HepG2 (cell line): Measurements from ENCODE around the gene BATF2. TPM values are rescaled to one million over a fixed set of nuclear protein-coding genes. Genes with fewer than 3 reads are reported as not detected.

Experiments used
- AGO2 ChIP-seq: fragments of 200-400 bp; formaldehyde crosslinking; optimal IDR thresholded peaks from 2 replicates; pipeline ENCODE3; 2017; ENCODE audit warnings: mild to moderate bottlenecking, low read depth, low read length, moderate library complexity
- ARNT2 ChIP-seq: sonication (generic); formaldehyde crosslinking; IDR thresholded peaks from 2 replicates; pipeline ENCODE4 v1.8.0; 2022; ENCODE audit warnings: mild to moderate bottlenecking, low read depth, missing genetic modification reagents, moderate library complexity
- ARNTL ChIP-seq: sonication (generic); formaldehyde crosslinking; IDR thresholded peaks from 2 replicates; pipeline ENCODE4 v1.4.0; 2020; ENCODE audit warnings: mild to moderate bottlenecking, missing genetic modification reagents
- BCL6 ChIP-seq: IDR thresholded peaks from 2 replicates; pipeline ENCODE4 v1.6.1; 2016; ENCODE audit warnings: missing genetic modification reagents, missing compliant biosample characterization
- BHLHE40 ChIP-seq: IDR thresholded peaks from 2 replicates; pipeline ENCODE4 v1.6.1; 2011; ENCODE audit warnings: low read length, improper control_type of control experiment
- HNRNPLL ChIP-seq: fragments of 200-400 bp; formaldehyde crosslinking; IDR thresholded peaks from 2 replicates; pipeline ENCODE4 v1.6.1; 2017; ENCODE audit warnings: mild to moderate bottlenecking, low read depth, low read length; ENCODE audit not compliant: poor library complexity, severe bottlenecking
- KMT2A ChIP-seq: sonication (generic); formaldehyde crosslinking; IDR thresholded peaks from 2 replicates; pipeline ENCODE4 v1.4.0; 2020; ENCODE audit warnings: missing genetic modification reagents
- NFKB2 ChIP-seq: sonication (generic); formaldehyde crosslinking; IDR thresholded peaks from 2 replicates; pipeline ENCODE4 v1.4.0; 2020; ENCODE audit warnings: missing genetic modification reagents, borderline replicate concordance
- RELA ChIP-seq: sonication (generic); formaldehyde crosslinking; IDR thresholded peaks from 2 replicates; pipeline ENCODE4 v1.4.0; 2020; ENCODE audit warnings: missing genetic modification reagents
- SAFB2 ChIP-seq: sonication (generic); formaldehyde crosslinking; IDR thresholded peaks from 2 replicates; pipeline ENCODE4 v1.5.1; 2020; ENCODE audit warnings: missing genetic modification reagents, low read depth, mild to moderate bottlenecking, borderline replicate concordance
- SOX13 ChIP-seq, 3 experiments: fragments of 450-650 bp in 1 of 3; sonication (generic) in 1 of 3; formaldehyde crosslinking in 1 of 3; IDR thresholded peaks in 2 of 3; conservative IDR thresholded peaks in 1 of 3; 2 replicates each; pipeline versions ENCODE4 v1.5.0 to v1.6.1; 2016 to 2020; ENCODE audit warnings: antibody characterized with exemption in 1 of 3, mild to moderate bottlenecking in 1 of 3, missing compliant biosample characterization in 1 of 3, missing genetic modification reagents in 1 of 3, moderate library complexity in 1 of 3
- U2AF2 ChIP-seq: fragments of 200-400 bp; formaldehyde crosslinking; IDR thresholded peaks from 2 replicates; pipeline ENCODE4 v1.6.1; 2017; ENCODE audit warnings: low read depth, mild to moderate bottlenecking, low read length
- ZFAT ChIP-seq: sonication (generic); formaldehyde crosslinking; conservative IDR thresholded peaks from 2 replicates; pipeline ENCODE4 v1.8.1; 2023; ENCODE audit warnings: missing genetic modification reagents, inconsistent platforms
- ZFP41 ChIP-seq: sonication (generic); formaldehyde crosslinking; IDR thresholded peaks from 2 replicates; pipeline ENCODE4 v1.4.0; 2020; ENCODE audit warnings: mild to moderate bottlenecking, missing genetic modification reagents, borderline replicate concordance
- ZIK1 ChIP-seq: sonication (generic); formaldehyde crosslinking; IDR thresholded peaks from 2 replicates; pipeline ENCODE4 v1.5.0; 2020; ENCODE audit warnings: mild to moderate bottlenecking, low read depth, missing genetic modification reagents, borderline replicate concordance
- ZMYM3 ChIP-seq: sonication (generic); formaldehyde crosslinking; IDR thresholded peaks from 2 replicates; pipeline ENCODE4 v1.5.1; 2020; ENCODE audit warnings: mild to moderate bottlenecking, missing genetic modification reagents
- ZNF205 ChIP-seq: IDR thresholded peaks from 2 replicates; pipeline ENCODE4 v1.6.1; 2018; ENCODE audit warnings: missing biosample characterization, missing genetic modification reagents
- ZNF550 ChIP-seq: sonication (generic); formaldehyde crosslinking; IDR thresholded peaks from 2 replicates; pipeline ENCODE4 v1.4.0; 2020; ENCODE audit warnings: mild to moderate bottlenecking, missing genetic modification reagents, borderline replicate concordance
- ZNF616 ChIP-seq: sonication (generic); formaldehyde crosslinking; IDR thresholded peaks from 2 replicates; pipeline ENCODE4 v1.5.0; 2020; ENCODE audit warnings: low read depth, mild to moderate bottlenecking, missing genetic modification reagents
- ZNF652 ChIP-seq: IDR thresholded peaks from 2 replicates; pipeline ENCODE4 v1.6.1; 2016; ENCODE audit warnings: low read depth, borderline replicate concordance
- ZNF878 ChIP-seq: sonication (generic); formaldehyde crosslinking; IDR thresholded peaks from 2 replicates; pipeline ENCODE4 v1.8.1; 2023; ENCODE audit warnings: mild to moderate bottlenecking, missing genetic modification reagents, moderate library complexity
- polyA plus RNA-seq, 8 experiments: library from polyadenylated mRNA; depleted of rRNA in 3 of 8; stranded (reverse) in 7 of 8; unstranded in 1 of 8; fragments of >200 nt; fragmentation: Illumina TruSeq in 4 of 8; extraction: Trizol in 4 of 8; gene quantifications; 2 replicates each; pipeline versions ENCODE4 v1.2.1 to v1.2.3, GENCODE V29; 2011 to 2016; ENCODE audit warnings: low read depth in 4 of 8, missing spikeins in 1 of 8, mixed read lengths in 1 of 8; ENCODE audit not compliant: insufficient read depth in 1 of 8
- total RNA-seq, 5 experiments: library from RNA; depleted of rRNA; stranded (reverse); fragments of >200 nt; fragmentation: Illumina TruSeq; extraction: Trizol; gene quantifications; 2 replicates each; pipeline ENCODE4 v1.2.3, GENCODE V29; 2016; ENCODE audit warnings: low read depth in 1 of 5
- TF ChIP-seq, protein P1 (sequence below): sonication (generic); formaldehyde crosslinking; IDR thresholded peaks from 2 replicates; pipeline ENCODE4 v1.4.0; 2020; ENCODE audit warnings: mild to moderate bottlenecking, missing genetic modification reagents
- TF ChIP-seq, protein P2 (sequence below): sonication (generic); formaldehyde crosslinking; IDR thresholded peaks from 2 replicates; pipeline ENCODE4 v1.5.1; 2020; ENCODE audit warnings: missing genetic modification reagents, mild to moderate bottlenecking, borderline replicate concordance
- TF ChIP-seq, protein P3 (sequence below): sonication (generic); formaldehyde crosslinking; IDR thresholded peaks from 2 replicates; pipeline ENCODE4 v1.4.0; 2020; ENCODE audit warnings: missing genetic modification reagents
- TF ChIP-seq, protein P4 (sequence below): sonication (generic); formaldehyde crosslinking; IDR thresholded peaks from 2 replicates; pipeline ENCODE4 v1.5.0; 2020; ENCODE audit warnings: mild to moderate bottlenecking, low read depth, missing genetic modification reagents, borderline replicate concordance

BATF2 gene
- total and polyA plus RNA-seq, 2 of the 13 experiments (the other 11 are each of a cell fraction or from before 2014, with no cell fraction given), result 2.8 to 3.9 TPM

DNA sequence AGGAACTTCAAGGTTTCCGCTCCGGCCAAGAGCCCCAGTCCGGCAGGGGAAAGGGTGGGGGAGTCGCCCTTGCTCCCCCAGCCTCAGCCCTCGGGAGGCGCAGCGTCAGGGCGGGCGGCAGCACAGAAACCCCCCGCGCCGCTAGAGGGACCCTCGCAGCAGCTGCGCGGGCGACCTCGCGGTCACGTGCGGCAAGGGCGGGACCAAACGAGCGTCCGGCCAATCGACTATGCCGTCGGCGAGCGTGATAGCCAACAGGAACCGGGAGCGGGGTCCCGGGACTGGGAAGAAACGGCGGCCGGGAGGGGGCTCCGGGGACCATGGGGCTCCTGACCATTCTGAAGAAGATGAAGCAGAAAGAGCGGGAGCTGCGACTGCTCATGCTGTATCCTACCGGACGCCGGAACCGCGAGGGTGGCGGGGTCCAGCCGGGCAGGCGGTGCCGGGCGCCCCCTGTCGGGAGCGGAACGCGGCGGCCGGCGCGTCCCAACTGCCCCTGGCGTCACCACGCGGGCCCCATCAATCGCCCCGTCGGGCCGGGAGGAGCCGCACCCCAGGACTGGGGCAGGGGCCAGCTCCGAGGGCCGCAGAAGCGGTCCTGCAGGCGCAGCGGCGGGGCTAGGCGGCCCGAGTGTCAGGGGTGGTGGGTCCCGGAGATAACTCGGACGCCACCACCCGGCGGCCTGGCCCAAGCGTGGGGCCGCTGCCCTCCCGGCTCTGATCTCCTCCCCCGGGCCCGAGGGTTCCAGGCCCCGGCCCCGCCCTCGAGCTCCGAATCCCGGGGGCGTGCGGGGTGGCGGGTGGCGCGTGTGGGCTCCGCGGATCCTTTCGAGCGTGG lies 17.3 kb upstream of the BATF2 start, which contains the start of gene ARL2 (continued):
- TF ChIP-seq, protein P1, sequence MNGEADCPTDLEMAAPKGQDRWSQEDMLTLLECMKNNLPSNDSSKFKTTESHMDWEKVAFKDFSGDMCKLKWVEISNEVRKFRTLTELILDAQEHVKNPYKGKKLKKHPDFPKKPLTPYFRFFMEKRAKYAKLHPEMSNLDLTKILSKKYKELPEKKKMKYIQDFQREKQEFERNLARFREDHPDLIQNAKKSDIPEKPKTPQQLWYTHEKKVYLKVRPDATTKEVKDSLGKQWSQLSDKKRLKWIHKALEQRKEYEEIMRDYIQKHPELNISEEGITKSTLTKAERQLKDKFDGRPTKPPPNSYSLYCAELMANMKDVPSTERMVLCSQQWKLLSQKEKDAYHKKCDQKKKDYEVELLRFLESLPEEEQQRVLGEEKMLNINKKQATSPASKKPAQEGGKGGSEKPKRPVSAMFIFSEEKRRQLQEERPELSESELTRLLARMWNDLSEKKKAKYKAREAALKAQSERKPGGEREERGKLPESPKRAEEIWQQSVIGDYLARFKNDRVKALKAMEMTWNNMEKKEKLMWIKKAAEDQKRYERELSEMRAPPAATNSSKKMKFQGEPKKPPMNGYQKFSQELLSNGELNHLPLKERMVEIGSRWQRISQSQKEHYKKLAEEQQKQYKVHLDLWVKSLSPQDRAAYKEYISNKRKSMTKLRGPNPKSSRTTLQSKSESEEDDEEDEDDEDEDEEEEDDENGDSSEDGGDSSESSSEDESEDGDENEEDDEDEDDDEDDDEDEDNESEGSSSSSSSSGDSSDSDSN (CRISPR knock-in tag), result peak; percentile 51
- TF ChIP-seq ZMYM3 (CRISPR knock-in tag) (no peak), RELA (no peak), SOX13 (IDR thresholded peaks at IDR 0.05) (no peak), SOX13 (CRISPR knock-in tag; conservative IDR thresholded peaks at IDR 0.05 in 1 of 2, IDR thresholded peaks at IDR 0.05 in 1 of 2) (no peak; a peak in 1 of 4 replicates), ARNT2 (CRISPR knock-in tag) (no peak; the same call in 1 of the 2 replicates), ARNTL (CRISPR knock-in tag) (peak; percentile 96), BHLHE40 (peak; percentile 97), ZFAT (peak; percentile 35; the same call in 1 of the 2 replicates), HNRNPLL (peak; percentile 55), KMT2A (CRISPR knock-in tag) (no peak), NFKB2 (CRISPR knock-in tag) (peak; percentile 81; the same call in 1 of the 2 replicates), ZNF550 (CRISPR knock-in tag) (no peak), AGO2 (peak; percentile 47), ZNF652 (CRISPR knock-in tag) (no peak), ZNF616 (CRISPR knock-in tag) (0 out of 2 replicates have a peak, but pooled peaks have one; percentile 4), ZIK1 (CRISPR knock-in tag) (no peak), ZFP41 (no peak), U2AF2 (no peak), ZNF878 (CRISPR knock-in tag) (peak; percentile 72; the same call in 1 of the 2 replicates), SAFB2 (CRISPR knock-in tag) (peak; percentile 59; the same call in 1 of the 2 replicates), BCL6 (CRISPR knock-in tag) (0 out of 2 replicates have a peak, but pooled peaks have one; percentile 32), ZNF205 (CRISPR knock-in tag) (0 out of 2 replicates have a peak, but pooled peaks have one; percentile 6)
- TF ChIP-seq, protein P2, sequence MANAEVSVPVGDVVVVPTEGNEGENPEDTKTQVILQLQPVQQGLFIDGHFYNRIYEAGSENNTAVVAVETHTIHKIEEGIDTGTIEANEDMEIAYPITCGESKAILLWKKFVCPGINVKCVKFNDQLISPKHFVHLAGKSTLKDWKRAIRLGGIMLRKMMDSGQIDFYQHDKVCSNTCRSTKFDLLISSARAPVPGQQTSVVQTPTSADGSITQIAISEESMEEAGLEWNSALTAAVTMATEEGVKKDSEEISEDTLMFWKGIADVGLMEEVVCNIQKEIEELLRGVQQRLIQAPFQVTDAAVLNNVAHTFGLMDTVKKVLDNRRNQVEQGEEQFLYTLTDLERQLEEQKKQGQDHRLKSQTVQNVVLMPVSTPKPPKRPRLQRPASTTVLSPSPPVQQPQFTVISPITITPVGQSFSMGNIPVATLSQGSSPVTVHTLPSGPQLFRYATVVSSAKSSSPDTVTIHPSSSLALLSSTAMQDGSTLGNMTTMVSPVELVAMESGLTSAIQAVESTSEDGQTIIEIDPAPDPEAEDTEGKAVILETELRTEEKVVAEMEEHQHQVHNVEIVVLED (CRISPR knock-in tag), result peak; percentile 69
- TF ChIP-seq, protein P3, sequence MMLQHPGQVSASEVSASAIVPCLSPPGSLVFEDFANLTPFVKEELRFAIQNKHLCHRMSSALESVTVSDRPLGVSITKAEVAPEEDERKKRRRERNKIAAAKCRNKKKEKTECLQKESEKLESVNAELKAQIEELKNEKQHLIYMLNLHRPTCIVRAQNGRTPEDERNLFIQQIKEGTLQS (CRISPR knock-in tag), result no peak
- TF ChIP-seq, protein P4, sequence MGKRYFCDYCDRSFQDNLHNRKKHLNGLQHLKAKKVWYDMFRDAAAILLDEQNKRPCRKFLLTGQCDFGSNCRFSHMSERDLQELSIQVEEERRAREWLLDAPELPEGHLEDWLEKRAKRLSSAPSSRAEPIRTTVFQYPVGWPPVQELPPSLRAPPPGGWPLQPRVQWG (CRISPR knock-in tag), result no peak
